Lower leg skin (tissue), 3 donors: Measurements from ENCODE around the gene SEC14L1.

Experiments used
- POLR2A ChIP-seq, 2 donors: fragments of 450-650 bp; IDR thresholded peaks; one replicate each; pipeline ENCODE4 v1.6.1; 2016 to 2017; ENCODE audit warnings: antibody characterized with exemption in 2 of 2, mild to moderate bottlenecking in 1 of 2, moderate library complexity in 1 of 2
- TF ChIP-seq, protein P1 (sequence below), 3 donors: fragments of 450-650 bp; IDR thresholded peaks; one replicate each; pipeline ENCODE4 v1.5.1; 2016; ENCODE audit warnings: antibody characterized with exemption in 3 of 3, mild to moderate bottlenecking in 3 of 3, moderate library complexity in 2 of 3

DNA sequence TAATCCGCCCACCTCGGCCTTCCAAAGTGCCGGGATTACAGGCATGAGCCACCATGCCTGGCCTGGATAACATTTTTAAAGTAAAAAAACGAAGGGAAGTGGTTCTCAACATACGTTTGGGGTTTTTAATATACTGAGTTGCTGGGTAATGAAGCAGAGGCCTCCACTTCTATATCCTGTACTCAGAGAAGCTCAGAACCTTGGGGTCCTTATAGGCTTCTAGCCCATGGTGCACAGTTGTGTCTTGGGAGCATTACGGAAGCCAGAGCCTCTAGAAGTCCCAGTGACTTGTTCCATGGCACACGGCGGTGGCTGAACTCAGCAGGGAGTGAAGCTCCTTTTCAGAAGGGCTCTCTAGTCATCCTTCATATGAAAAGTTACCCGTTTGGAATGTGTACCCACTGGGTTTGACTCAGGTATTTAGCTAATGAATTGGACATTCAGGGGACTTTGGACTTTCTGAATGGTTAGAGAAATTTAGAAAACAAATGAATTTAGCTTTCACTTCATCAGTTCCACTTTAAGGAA lies 67.0 kb downstream of the SEC14L1 start:
- TF ChIP-seq, protein P1, sequence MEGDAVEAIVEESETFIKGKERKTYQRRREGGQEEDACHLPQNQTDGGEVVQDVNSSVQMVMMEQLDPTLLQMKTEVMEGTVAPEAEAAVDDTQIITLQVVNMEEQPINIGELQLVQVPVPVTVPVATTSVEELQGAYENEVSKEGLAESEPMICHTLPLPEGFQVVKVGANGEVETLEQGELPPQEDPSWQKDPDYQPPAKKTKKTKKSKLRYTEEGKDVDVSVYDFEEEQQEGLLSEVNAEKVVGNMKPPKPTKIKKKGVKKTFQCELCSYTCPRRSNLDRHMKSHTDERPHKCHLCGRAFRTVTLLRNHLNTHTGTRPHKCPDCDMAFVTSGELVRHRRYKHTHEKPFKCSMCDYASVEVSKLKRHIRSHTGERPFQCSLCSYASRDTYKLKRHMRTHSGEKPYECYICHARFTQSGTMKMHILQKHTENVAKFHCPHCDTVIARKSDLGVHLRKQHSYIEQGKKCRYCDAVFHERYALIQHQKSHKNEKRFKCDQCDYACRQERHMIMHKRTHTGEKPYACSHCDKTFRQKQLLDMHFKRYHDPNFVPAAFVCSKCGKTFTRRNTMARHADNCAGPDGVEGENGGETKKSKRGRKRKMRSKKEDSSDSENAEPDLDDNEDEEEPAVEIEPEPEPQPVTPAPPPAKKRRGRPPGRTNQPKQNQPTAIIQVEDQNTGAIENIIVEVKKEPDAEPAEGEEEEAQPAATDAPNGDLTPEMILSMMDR (IDR thresholded peaks at IDR 0.05) = no peak
- no peak for TF ChIP-seq POLR2A (IDR thresholded peaks at IDR 0.05)
